ACC112 (cell line): ENCODE measurements around the gene BTG3.

Source experiments
- H2AFZ ChIP-seq: fragments of 200-600 bp; sonication (generic); one replicate; pipeline ENCODE4 v1.6.0; 2017; ENCODE audit warnings: antibody characterized with exemption, low read length; ENCODE audit not compliant: unreplicated experiment
- H3K27ac ChIP-seq: fragments of 200-600 bp; sonication (generic); 2 replicates; pipeline ENCODE4 v1.5.1; 2014; ENCODE audit warnings: low read depth, mild to moderate bottlenecking, antibody characterized with exemption, low read length, moderate library complexity
- H3K27me3 ChIP-seq: fragments of 200-600 bp; sonication (generic); 2 replicates; pipeline ENCODE4 v1.6.1; 2014; ENCODE audit warnings: mild to moderate bottlenecking, antibody characterized with exemption, low read length, moderate library complexity, mixed read lengths; ENCODE audit not compliant: insufficient read depth
- H3K36me3 ChIP-seq: fragments of 200-600 bp; sonication (generic); 2 replicates; pipeline ENCODE4 v1.6.1; 2016; ENCODE audit warnings: mild to moderate bottlenecking, antibody characterized with exemption, low read length, moderate library complexity, mixed read lengths; ENCODE audit not compliant: insufficient read depth
- H3K4me1 ChIP-seq: fragments of 200-600 bp; sonication (generic); one replicate; pipeline ENCODE4 v1.6.1; 2016; ENCODE audit warnings: low read length, mixed read lengths; ENCODE audit not compliant: insufficient read depth, unreplicated experiment, control insufficient read depth
- H3K4me3 ChIP-seq: fragments of 200-600 bp; sonication (generic); 2 replicates; pipeline ENCODE4 v1.5.1; 2014; ENCODE audit warnings: mild to moderate bottlenecking, low read depth, low read length
- H3K79me2 ChIP-seq: fragments of 200-600 bp; sonication (generic); one replicate; pipeline ENCODE4 v1.6.0; 2016; ENCODE audit warnings: low read length; ENCODE audit not compliant: control insufficient read depth, unreplicated experiment, insufficient read depth

The BTG3 gene, protein sequence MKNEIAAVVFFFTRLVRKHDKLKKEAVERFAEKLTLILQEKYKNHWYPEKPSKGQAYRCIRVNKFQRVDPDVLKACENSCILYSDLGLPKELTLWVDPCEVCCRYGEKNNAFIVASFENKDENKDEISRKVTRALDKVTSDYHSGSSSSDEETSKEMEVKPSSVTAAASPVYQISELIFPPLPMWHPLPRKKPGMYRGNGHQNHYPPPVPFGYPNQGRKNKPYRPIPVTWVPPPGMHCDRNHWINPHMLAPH

DNA sequence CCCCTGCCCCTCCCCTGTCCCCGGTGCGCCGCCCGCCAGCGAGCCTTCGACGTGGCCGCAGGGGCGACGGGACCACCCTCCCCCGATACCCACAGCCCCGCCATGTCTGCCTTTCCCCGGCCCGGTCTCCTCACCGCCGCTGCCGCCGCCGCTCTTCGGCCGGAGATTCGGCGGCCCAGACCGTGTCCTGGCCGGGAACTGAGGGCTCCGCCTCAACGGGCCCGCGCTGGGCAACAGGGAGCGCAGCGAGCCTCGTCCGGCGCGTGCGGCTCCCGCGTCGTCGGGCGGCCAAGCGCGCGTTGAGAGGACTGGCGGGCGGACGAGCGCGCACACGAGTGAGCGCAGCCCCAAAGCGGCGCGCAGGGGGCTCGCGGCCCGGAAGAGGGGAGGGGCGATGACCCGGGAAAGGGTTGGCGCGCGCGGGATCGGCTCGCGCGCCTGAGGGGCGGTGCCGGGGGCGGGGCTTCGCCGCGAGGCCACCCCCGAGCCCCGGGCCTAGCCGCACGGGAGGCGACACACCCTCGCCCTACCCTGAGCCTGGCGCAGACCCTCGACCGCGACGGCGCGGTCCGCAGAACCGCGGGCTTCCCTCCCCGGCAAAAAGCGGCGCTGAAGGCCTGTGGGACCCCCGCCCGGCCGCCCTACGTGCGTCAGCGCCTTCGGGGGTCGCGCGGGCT is at the start of gene BTG3:
Gene BTG3 (minus strand): TSS at position 337 of the 677 bp plus-strand sequence. CDS start 3,757 bp downstream, outside the sequence.
- Histone ChIP-seq H2AFZ (peak within 1 kb of the TSS; percentile 95), H3K27ac (peak within 1 kb of the TSS; percentile 84), H3K79me2 (peaks cover 43% of the 10 kb centered on the region)

GRCh38 chr21:17660862-17661261 is 48.2 kb upstream of the BTG3 start:
- Histone ChIP-seq H2AFZ (no peak overlapping the region), H3K27ac (no peak overlapping the region), H3K36me3 (no peaks in the 10 kb centered on the region)

More for the DNA sequence above, at the start of gene BTG3:
- Histone ChIP-seq H3K36me3 (peaks cover 10% of the 10 kb centered on the region), H3K4me3 (peak within 1 kb of the TSS; percentile 86), H3K4me1 (peaks cover 10% of the 10 kb centered on the region), H3K27me3 (no peaks in the 10 kb centered on the region)

GRCh38 chr21:17660452-17660851 is 47.8 kb upstream of the BTG3 start:
- no peak overlapping the region for H3K4me3 ChIP-seq
- H3K79me2 ChIP-seq, result no peaks in the 10 kb centered on the region
- 0 out of 2 replicates have a peak, but pooled peaks cover 5% of the 10 kb centered on the region for H3K27me3 ChIP-seq
- H3K36me3 ChIP-seq, result no peaks in the 10 kb centered on the region
- no peaks in the 10 kb centered on the region for H3K4me1 ChIP-seq
- H2AFZ ChIP-seq, result no peak overlapping the region
- no peak overlapping the region for H3K27ac ChIP-seq

More at GRCh38 chr21:17660862-17661261, 48.2 kb upstream of the BTG3 start:
- no peaks in the 10 kb centered on the region for H3K4me1 ChIP-seq
- H3K79me2 ChIP-seq, result no peaks in the 10 kb centered on the region
- H3K4me3 ChIP-seq, result no peak overlapping the region
- H3K27me3 ChIP-seq, result 0 out of 2 replicates have a peak, but pooled peaks cover 7% of the 10 kb centered on the region

DNA sequence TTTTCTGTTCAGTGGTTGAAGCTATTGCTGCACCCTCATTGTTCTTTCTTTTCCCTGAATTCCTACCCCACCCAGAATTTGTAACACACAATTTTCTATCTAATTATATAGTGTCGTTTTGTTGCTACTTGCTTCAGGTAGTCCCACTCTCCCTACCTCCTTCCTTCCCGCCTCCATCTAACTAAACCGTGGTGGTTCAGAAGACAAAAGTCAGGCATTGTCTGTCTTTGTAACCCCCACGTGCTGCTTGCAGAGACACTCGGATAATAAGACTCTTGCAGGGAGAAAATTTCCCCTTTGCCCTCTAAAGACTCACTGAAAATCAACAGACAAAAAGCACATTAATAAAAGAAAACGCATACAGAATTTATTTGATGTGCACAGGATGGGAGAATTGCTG is 46.2 kb upstream of the BTG3 start:
- H3K4me3 ChIP-seq, result no peak overlapping the region
- H3K4me1 ChIP-seq, result no peaks in the 10 kb centered on the region
- no peaks in the 10 kb centered on the region for H3K27me3 ChIP-seq
- no peak overlapping the region for H3K27ac ChIP-seq
- H3K79me2 ChIP-seq, result no peaks in the 10 kb centered on the region
- no peak overlapping the region for H2AFZ ChIP-seq
- no peaks in the 10 kb centered on the region for H3K36me3 ChIP-seq

DNA sequence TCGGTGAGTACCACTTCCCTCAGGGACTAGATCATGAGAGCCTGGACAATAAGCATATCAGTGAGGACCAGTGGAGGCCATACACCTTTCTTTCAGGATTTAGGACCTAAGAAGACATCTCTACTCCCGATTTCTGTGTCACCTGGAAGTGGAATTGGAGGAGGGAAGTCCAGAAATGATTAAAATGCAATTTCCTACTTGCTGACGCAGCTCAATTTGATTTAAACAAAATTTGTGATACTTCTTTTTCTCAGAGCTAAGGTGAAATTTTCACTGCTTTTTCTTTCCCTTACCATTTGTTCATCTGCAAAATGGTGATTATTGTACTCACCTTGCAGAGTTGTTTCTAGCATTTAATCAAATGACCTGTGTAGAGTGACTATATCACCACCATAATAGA is 38.8 kb upstream of the BTG3 start:
- Histone ChIP-seq H3K27me3 (peaks cover 5% of the 10 kb centered on the region; the same call in 1 of the 2 replicates), H3K27ac (no peak overlapping the region), H3K4me3 (no peak overlapping the region), H3K36me3 (no peaks in the 10 kb centered on the region), H2AFZ (no peak overlapping the region), H3K4me1 (no peaks in the 10 kb centered on the region), H3K79me2 (no peaks in the 10 kb centered on the region)

- no peaks in the 10 kb centered on the region for H3K4me1 ChIP-seq
- no peak overlapping the region for H3K27ac ChIP-seq
- H3K4me3 ChIP-seq, result no peak overlapping the region
- peaks cover 5% of the 10 kb centered on the region; the same call in 1 of the 2 replicates for H3K27me3 ChIP-seq
- H3K36me3 ChIP-seq, result no peaks in the 10 kb centered on the region
- no peaks in the 10 kb centered on the region for H3K79me2 ChIP-seq
- H2AFZ ChIP-seq, result no peak overlapping the region
Measured at GRCh38 chr21:17650292-17650691, 37.6 kb upstream of the BTG3 start.

GRCh38 chr21:17646790-17647189 is 34.1 kb upstream of the BTG3 start:
- Histone ChIP-seq H3K4me3 (no peak overlapping the region), H3K4me1 (no peaks in the 10 kb centered on the region), H3K27me3 (peaks cover 5% of the 10 kb centered on the region; the same call in 1 of the 2 replicates), H3K79me2 (no peaks in the 10 kb centered on the region), H3K36me3 (no peaks in the 10 kb centered on the region), H2AFZ (no peak overlapping the region), H3K27ac (no peak overlapping the region)

GRCh38 chr21:17644186-17644585 is 31.5 kb upstream of the BTG3 start:
- Histone ChIP-seq H3K27me3 (peaks cover 5% of the 10 kb centered on the region; the same call in 1 of the 2 replicates), H3K4me3 (no peak overlapping the region), H3K36me3 (no peaks in the 10 kb centered on the region), H3K79me2 (no peaks in the 10 kb centered on the region), H2AFZ (no peak overlapping the region), H3K27ac (no peak overlapping the region), H3K4me1 (no peaks in the 10 kb centered on the region)

DNA sequence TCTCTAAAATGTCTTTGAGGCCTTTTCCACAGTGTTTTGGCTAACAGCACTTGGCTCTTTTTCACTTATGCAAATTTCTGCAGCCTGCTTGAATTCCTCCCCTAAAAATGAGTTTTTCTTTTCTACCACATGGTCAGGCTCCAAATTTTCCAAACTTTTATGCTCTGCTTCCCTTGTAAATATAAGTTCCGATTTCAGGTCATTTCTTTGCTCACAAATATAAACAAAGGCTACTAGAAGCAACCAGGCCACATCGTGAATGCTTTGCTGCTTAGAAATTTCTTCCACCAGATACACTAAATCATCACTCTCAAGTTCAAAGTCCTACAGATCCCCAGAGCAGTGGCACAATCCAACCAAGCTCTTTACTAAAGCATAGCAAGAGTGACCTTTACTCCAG is 28.1 kb upstream of the BTG3 start:
- Histone ChIP-seq H3K4me3 (no peak overlapping the region), H3K79me2 (no peaks in the 10 kb centered on the region), H3K36me3 (no peaks in the 10 kb centered on the region), H2AFZ (no peak overlapping the region), H3K27me3 (no peaks in the 10 kb centered on the region), H3K4me1 (no peaks in the 10 kb centered on the region), H3K27ac (no peak overlapping the region)

DNA sequence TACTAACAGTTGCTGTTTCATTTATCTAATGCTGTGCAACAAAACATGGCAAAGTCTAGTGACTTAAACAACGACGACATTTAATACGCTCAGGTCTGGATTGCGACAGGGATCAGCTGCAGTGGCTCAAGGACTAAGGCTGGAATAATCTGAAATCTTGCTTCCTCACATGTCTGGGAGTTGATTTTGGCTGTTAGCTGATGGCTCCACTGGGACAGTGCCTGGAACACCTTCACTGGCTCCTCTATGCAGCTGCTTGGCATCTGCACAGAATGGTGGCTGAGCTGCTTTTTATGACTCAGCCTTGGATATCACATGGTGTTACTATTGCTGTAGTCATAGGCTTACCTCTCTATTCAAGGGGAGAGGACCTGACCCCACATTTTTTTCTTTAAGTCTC is 24.0 kb upstream of the BTG3 start:
- Histone ChIP-seq H3K36me3 (no peaks in the 10 kb centered on the region), H3K4me1 (no peaks in the 10 kb centered on the region), H3K79me2 (no peaks in the 10 kb centered on the region), H3K27me3 (peaks cover 6% of the 10 kb centered on the region; the same call in 1 of the 2 replicates), H3K4me3 (no peak overlapping the region), H2AFZ (no peak overlapping the region), H3K27ac (no peak overlapping the region)

DNA sequence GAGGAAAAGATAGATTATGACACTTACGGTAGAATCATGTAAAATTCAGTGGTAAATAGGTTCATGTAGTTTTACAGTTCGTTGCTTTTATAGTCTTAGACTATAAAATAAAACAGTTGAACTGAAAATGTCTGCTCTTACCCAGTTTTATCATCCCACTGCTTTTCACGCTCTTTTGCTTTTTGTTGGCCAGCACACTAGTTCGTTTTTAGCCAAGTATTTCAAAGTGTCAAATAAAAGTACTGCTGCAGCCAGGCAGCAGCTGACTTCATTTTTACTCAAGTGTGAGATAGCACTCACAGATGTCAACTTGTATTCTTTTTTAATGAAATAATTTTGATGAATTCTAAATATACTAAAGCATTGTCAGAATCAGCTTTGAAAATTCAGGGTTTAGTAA is 18.5 kb upstream of the BTG3 start:
- H3K79me2 ChIP-seq, result no peaks in the 10 kb centered on the region
- H3K27ac ChIP-seq, result no peak overlapping the region
- no peaks in the 10 kb centered on the region for H3K4me1 ChIP-seq
- H2AFZ ChIP-seq, result no peak overlapping the region
- H3K4me3 ChIP-seq, result no peak overlapping the region
- H3K36me3 ChIP-seq, result no peaks in the 10 kb centered on the region
- peaks cover 32% of the 10 kb centered on the region for H3K27me3 ChIP-seq
